ENCODE measurements around the gene SYNE4. TPM values are rescaled to one million over a fixed set of nuclear protein-coding genes. Genes with fewer than 3 reads are reported as not detected.
"Not testable (repeated sequence)": the region's sequence is repeated elsewhere in the genome, so short reads cannot be mapped to it uniquely, and the experiment has no call there.

Gene SYNE4
- total RNA-seq, 1 donor = not detected

- TF ChIP-seq CTCF (IDR thresholded peaks at IDR 0.05; ENCODE audit: insufficient read depth, low read length) = no peak
- DNase-seq (ENCODE audit: low read depth) = no peak
- no peak overlapping the region for H3K4me3 ChIP-seq (ENCODE audit: low read depth, low read length)
Observed at GRCh38 chr19:35987571-35987896, 21.1 kb downstream of the SYNE4 start.

- DNase-seq (ENCODE audit: low read depth) = no peak
- peak overlapping the region; percentile 22 for H3K4me3 ChIP-seq (ENCODE audit: low read depth, low read length)
- no peak for TF ChIP-seq CTCF (IDR thresholded peaks at IDR 0.05; ENCODE audit: insufficient read depth, low read length)
Observed at GRCh38 chr19:35986664-35987570, 21.7 kb downstream of the SYNE4 start.

- no peak overlapping the region for H3K4me3 ChIP-seq (ENCODE audit: low read depth, low read length)
- TF ChIP-seq CTCF (IDR thresholded peaks at IDR 0.05; ENCODE audit: insufficient read depth, low read length) = no peak
- no peak for DNase-seq (ENCODE audit: low read depth)
Observed at GRCh38 chr19:35986111-35986510, 22.5 kb downstream of the SYNE4 start.

GRCh38 chr19:35983177-35983576 lies 25.4 kb downstream of the SYNE4 start:
- no peak overlapping the region for H3K4me3 ChIP-seq (ENCODE audit: low read depth, low read length)
- TF ChIP-seq CTCF (IDR thresholded peaks at IDR 0.05; ENCODE audit: insufficient read depth, low read length) = no peak
- no peak for DNase-seq (ENCODE audit: low read depth)

GRCh38 chr19:35980997-35981396 lies 27.6 kb downstream of the SYNE4 start:
- not testable (repeated sequence) for H3K4me3 ChIP-seq (ENCODE audit: low read depth, low read length); DNase-seq (ENCODE audit: low read depth)

- H3K4me3 ChIP-seq (ENCODE audit: low read depth, low read length) = no peak overlapping the region
- TF ChIP-seq CTCF (IDR thresholded peaks at IDR 0.05; ENCODE audit: insufficient read depth, low read length) = no peak
- no peak for DNase-seq (ENCODE audit: low read depth)
Observed at GRCh38 chr19:35978832-35979365, 29.7 kb downstream of the SYNE4 start.

- TF ChIP-seq CTCF (IDR thresholded peaks at IDR 0.05; ENCODE audit: insufficient read depth, low read length) = no peak
- no peak overlapping the region for H3K4me3 ChIP-seq (ENCODE audit: low read depth, low read length)
- DNase-seq (ENCODE audit: low read depth) = no peak
Observed at GRCh38 chr19:35978271-35978670, 30.3 kb downstream of the SYNE4 start.
